ENCODE results near the gene DEAF1.

The DEAF1 gene

DNA sequence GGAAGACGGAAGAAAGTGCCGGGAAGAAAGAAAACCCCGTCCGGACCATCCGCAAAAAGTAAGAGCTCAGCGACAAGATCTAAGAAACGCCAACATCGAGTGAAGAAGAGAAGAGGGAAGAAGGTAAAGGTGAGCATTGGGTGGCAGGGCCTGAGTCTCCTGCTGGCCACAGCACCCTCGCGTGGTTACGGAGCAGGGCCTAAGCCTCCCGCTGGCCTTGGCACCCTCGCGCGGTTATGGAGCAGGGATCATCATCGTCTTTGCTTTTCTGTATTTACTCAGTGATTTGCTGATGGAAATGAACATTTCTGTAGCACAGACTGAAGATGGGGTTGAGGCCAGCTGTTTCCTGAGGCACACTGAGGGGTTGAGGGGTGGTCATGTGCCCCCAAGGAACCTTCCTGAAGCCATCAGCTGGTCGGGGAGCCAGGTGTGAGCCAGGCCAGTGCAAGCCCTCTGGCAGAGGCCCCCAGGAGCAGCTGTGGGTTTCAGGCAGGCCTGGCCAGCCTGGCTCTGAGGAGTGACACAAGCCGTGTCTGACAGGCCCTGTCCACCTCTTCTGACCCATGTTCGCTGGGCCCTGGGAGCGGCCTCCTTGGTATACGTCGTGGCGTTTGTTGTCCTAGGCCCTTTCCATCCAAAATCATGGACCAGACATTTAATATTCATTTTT, 93.3 kb downstream of the DEAF1 start:
- no peak overlapping the region for H3K4me3 ChIP-seq (ENCODE audit: low read depth, low read length)
- CTCF ChIA-PET: no interaction called here
- TF ChIP-seq, protein P1, sequence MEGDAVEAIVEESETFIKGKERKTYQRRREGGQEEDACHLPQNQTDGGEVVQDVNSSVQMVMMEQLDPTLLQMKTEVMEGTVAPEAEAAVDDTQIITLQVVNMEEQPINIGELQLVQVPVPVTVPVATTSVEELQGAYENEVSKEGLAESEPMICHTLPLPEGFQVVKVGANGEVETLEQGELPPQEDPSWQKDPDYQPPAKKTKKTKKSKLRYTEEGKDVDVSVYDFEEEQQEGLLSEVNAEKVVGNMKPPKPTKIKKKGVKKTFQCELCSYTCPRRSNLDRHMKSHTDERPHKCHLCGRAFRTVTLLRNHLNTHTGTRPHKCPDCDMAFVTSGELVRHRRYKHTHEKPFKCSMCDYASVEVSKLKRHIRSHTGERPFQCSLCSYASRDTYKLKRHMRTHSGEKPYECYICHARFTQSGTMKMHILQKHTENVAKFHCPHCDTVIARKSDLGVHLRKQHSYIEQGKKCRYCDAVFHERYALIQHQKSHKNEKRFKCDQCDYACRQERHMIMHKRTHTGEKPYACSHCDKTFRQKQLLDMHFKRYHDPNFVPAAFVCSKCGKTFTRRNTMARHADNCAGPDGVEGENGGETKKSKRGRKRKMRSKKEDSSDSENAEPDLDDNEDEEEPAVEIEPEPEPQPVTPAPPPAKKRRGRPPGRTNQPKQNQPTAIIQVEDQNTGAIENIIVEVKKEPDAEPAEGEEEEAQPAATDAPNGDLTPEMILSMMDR (IDR thresholded peaks at IDR 0.05; ENCODE audit: insufficient read depth, low read length, missing control alignments): no peak
- POLR2A ChIA-PET: interaction anchor here (0.6 to 0.9 kb wide), 2 partner anchors 11 to 21 kb away, joined by 3 read pairs; no protein-coding TSS in a partner anchor
- DNase-seq (ENCODE audit: low read depth, low spot score): no peak

DNA sequence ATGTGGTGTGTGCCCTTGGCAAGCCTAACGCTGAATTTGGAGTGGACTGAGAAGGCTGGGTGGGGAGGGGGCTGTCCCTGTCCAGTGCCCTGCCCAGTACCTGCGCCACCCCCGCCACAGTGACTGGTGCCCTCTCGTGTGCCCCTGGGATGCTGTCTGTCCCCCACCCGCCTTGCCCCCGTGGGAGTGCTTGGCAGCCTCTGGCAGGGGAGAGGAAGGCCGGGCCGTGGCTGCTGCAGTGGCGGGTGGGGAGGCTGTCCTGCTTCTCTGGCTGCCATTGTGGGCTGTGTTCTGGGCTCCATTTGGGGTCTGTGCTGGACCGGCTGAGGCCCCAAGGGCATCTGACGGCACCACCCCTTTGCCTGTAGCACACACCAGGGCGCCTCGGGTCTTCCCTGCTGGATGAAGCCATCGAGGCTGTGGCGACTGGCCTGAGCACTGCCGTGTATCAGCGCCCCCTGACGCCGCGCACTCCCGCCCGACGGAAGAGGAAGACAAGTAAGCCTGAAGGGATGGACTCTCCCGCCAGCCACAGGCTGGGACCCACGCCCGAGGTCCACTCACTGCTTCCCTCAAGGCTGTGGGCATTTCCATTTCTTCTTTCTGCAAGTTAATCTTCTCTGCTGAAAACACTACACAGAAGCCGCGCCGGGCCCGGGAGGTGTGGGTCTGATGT, 96.9 kb downstream of the DEAF1 start:
- ChIA-PET POLR2A (no interaction called here), CTCF (no interaction called here)
- no peak overlapping the region for H3K4me3 ChIP-seq (ENCODE audit: low read depth, low read length)
- DNase-seq (ENCODE audit: low read depth, low spot score): no peak
- TF ChIP-seq, protein P1 (IDR thresholded peaks at IDR 0.05; ENCODE audit: insufficient read depth, low read length, missing control alignments): no peak

DNA sequence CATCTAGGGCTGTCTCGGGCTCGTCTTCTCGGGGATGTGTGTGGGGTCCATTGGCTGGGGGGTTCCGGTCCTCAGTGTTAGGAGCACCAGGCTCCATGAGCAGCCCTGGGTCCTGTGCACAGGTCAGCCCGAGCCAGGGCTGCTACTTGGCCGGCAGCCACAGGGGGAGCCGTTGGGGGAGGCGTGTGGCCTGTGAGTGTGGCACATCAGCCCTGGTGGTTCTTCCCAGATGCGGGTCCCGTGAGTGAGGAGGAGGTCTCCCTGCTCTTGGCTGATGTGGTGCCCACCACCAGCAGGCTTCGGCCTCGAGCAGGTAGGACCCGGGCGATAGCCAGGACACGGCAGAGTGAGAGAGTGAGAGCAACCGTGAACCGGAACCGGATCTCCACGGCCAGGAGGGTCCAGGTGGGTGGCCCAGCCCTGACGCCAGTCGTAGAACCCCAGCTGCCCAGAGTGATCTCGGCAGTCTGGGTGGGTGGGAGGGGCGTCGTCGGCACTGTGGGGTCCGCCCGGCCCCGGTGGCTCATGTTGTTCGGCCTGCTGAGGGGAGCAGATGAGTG, 97.8 kb downstream of the DEAF1 start:
- H3K4me3 ChIP-seq (ENCODE audit: low read depth, low read length): no peak overlapping the region
- DNase-seq (ENCODE audit: low read depth, low spot score): no peak
- TF ChIP-seq, protein P1 (IDR thresholded peaks at IDR 0.05; ENCODE audit: insufficient read depth, low read length, missing control alignments): peak; percentile 6
- CTCF ChIA-PET: no interaction called here
- POLR2A ChIA-PET: no interaction called here

DNA sequence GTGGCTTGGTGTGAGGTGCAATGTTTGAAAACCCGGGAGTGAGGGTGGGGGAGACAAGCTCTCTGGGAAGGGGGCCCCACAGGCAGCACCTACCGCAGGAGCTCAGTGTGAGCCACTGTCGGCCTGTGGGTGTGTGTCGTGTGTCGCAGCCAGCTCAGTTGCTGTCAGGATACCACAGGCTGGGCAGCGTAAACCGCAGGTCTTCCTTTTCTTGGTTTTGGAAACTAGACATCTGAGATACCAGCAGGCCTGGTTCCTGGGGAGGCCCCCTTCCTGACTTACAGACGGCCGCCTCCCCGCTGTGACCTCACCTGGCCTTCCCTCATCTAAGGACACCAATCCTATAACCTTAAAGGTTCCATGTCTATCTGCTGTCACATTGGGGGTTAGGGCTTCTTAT, 98.6 kb downstream of the DEAF1 start:
- DNase-seq (ENCODE audit: low read depth, low spot score): no peak
- POLR2A ChIA-PET: no interaction called here
- H3K4me3 ChIP-seq (ENCODE audit: low read depth, low read length): no peak overlapping the region
- TF ChIP-seq, protein P1 (IDR thresholded peaks at IDR 0.05; ENCODE audit: insufficient read depth, low read length, missing control alignments): no peak
- CTCF ChIA-PET: no interaction called here

DNA sequence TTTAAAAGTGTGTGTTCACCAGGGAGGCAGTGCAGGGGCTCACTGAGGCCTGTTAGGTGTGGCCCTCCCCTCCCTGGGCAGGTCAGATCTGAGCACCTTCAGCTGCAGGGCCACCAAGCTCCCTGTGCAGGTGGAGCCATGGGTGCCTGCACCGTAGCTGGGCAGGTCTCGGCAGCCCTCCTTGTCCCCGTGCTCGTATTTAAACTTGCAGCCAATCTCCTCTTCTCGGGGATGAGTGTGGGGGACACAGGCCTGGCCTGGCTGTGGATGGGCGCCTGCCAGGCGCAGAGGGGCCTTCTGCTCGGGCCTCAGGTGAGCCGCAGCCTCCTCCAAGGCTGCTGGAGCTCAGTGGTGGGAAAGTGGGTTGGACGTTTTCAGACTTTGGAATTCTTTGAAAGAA, 99.6 kb downstream of the DEAF1 start:
- H3K4me3 ChIP-seq (ENCODE audit: low read depth, low read length): no peak overlapping the region
- DNase-seq (ENCODE audit: low read depth, low spot score): no peak
- TF ChIP-seq, protein P1 (IDR thresholded peaks at IDR 0.05; ENCODE audit: insufficient read depth, low read length, missing control alignments): no peak
- POLR2A ChIA-PET: no interaction called here
- CTCF ChIA-PET: no interaction called here
